Smooth muscle cell (in vitro differentiated cells): ENCODE measurements around the gene EXOC4. TPM values are rescaled to one million over a fixed set of nuclear protein-coding genes. Genes with fewer than 3 reads are reported as not detected.

Experiments
- DNase-seq: peaks from one replicate; lab custom pipeline; 2025; ENCODE audit not compliant: unreplicated experiment; lab: John Stamatoyannopoulos, UW
- H2AFZ ChIP-seq: fragments of 200-600 bp; sonication (generic); 2 replicates; pipeline ENCODE4 v1.6.0; 2016; ENCODE audit warnings: antibody characterized with exemption, low read depth, mild to moderate bottlenecking
- H3F3A ChIP-seq: fragments of 200-600 bp; sonication (generic); 2 replicates; pipeline ENCODE4 v1.6.0; 2017; ENCODE audit warnings: antibody characterized with exemption, low read depth
- H3K27ac ChIP-seq: fragments of 200-600 bp; sonication (generic); 2 replicates; pipeline ENCODE4 v1.5.1; 2016; ENCODE audit warnings: low read depth, mild to moderate bottlenecking
- H3K27me3 ChIP-seq: fragments of 200-600 bp; sonication (generic); 2 replicates; pipeline ENCODE4 v1.6.1; 2016; ENCODE audit warnings: low read depth, mild to moderate bottlenecking
- H3K36me3 ChIP-seq: fragments of 200-600 bp; sonication (generic); 2 replicates; pipeline ENCODE4 v1.5.1; 2016; ENCODE audit warnings: low read depth
- H3K4me1 ChIP-seq: fragments of 200-600 bp; sonication (generic); 2 replicates; pipeline ENCODE4 v1.5.1; 2016; ENCODE audit warnings: low read depth
- H3K4me2 ChIP-seq: fragments of 200-600 bp; sonication (generic); 2 replicates; pipeline ENCODE4 v1.6.0; 2016; ENCODE audit warnings: mild to moderate bottlenecking
- H3K4me3 ChIP-seq: fragments of 200-600 bp; sonication (generic); 2 replicates; pipeline ENCODE4 v1.5.1; 2016; ENCODE audit warnings: mild to moderate bottlenecking
- H3K79me2 ChIP-seq: fragments of 200-600 bp; sonication (generic); 2 replicates; pipeline ENCODE4 v1.6.0; 2016; ENCODE audit warnings: low read depth, mild to moderate bottlenecking
- H3K9ac ChIP-seq: fragments of 200-600 bp; sonication (generic); 2 replicates; pipeline ENCODE4 v1.6.0; 2016; ENCODE audit warnings: low read depth
- H3K9me3 ChIP-seq: fragments of 200-600 bp; sonication (generic); replicated peaks from 2 replicates; pipeline ENCODE4 v1.5.1; 2016; ENCODE audit warnings: low read depth
- H4K20me1 ChIP-seq: fragments of 200-600 bp; sonication (generic); 2 replicates; pipeline ENCODE4 v1.6.0; 2016; ENCODE audit warnings: low read depth
- CTCF ChIP-seq: fragments of 200-600 bp; sonication (generic); IDR thresholded peaks from 2 replicates; pipeline ENCODE4 v1.5.1; 2017; ENCODE audit warnings: borderline replicate concordance, mild to moderate bottlenecking, antibody characterized with exemption; ENCODE audit not compliant: insufficient read depth, poor library complexity, severe bottlenecking
- WGBS: methylation state at CpG from one replicate; pipeline ENCODE4 v1.1.7; 2016; ENCODE audit warnings: low lambda C conversion rate; 5-methylcytosine and 5-hydroxymethylcytosine counted together
- polyA plus RNA-seq: library from polyadenylated mRNA; unstranded; fragments of >200 nt; fragmentation: Nextera tagmentation; extraction: Ambion mirVana; gene quantifications from 2 replicates; pipeline ENCODE4 v1.2.1, GENCODE V29; 2016
- total RNA-seq: library from RNA; depleted of rRNA; stranded (reverse); fragments of >200 nt; gene quantifications from 2 replicates; pipeline ENCODE4 v1.2.3, GENCODE V29; 2014

Gene EXOC4
- total and polyA plus RNA-seq, 2 experiments from 2014 or later, result 21.5 to 47.1 TPM

- Histone ChIP-seq H3K4me1 (no peaks in the 10 kb centered on the region), H3K9me3 (no peaks in the 10 kb centered on the region), H3F3A (no peaks in the 10 kb centered on the region), H2AFZ (no peak overlapping the region), H3K4me3 (no peak overlapping the region), H4K20me1 (no peaks in the 10 kb centered on the region), H3K9ac (no peak overlapping the region), H3K4me2 (no peak overlapping the region), H3K79me2 (no peaks in the 10 kb centered on the region), H3K27me3 (no peaks in the 10 kb centered on the region), H3K27ac (no peak overlapping the region), H3K36me3 (no peaks in the 10 kb centered on the region)
- no peak for TF ChIP-seq CTCF
- DNase-seq, result no peak
- WGBS, result 92% methylated on average over 6 of the region's 6 CpGs
Measured at GRCh38 chr7:133830081-133830480, 577.2 kb downstream of the EXOC4 start.

GRCh38 chr7:133836666-133837065 lies 583.8 kb downstream of the EXOC4 start:
- H3K27me3 ChIP-seq, result no peaks in the 10 kb centered on the region
- no peaks in the 10 kb centered on the region for H3F3A ChIP-seq
- no peak overlapping the region for H3K4me3 ChIP-seq
- H3K79me2 ChIP-seq, result no peaks in the 10 kb centered on the region
- no peaks in the 10 kb centered on the region for H4K20me1 ChIP-seq
- no peak overlapping the region for H3K27ac ChIP-seq
- no peaks in the 10 kb centered on the region for H3K4me1 ChIP-seq
- DNase-seq, result no peak
- no peak overlapping the region for H3K9ac ChIP-seq
- H3K9me3 ChIP-seq, result no peaks in the 10 kb centered on the region
- no peak overlapping the region for H2AFZ ChIP-seq
- no peaks in the 10 kb centered on the region for H3K36me3 ChIP-seq
- no peak overlapping the region for H3K4me2 ChIP-seq
- no peak for TF ChIP-seq CTCF
- 88% methylated on average over 3 of the region's 3 CpGs for WGBS

- H3K27me3 ChIP-seq, result no peaks in the 10 kb centered on the region
- H3F3A ChIP-seq, result no peaks in the 10 kb centered on the region
- no peak for DNase-seq
- H4K20me1 ChIP-seq, result no peaks in the 10 kb centered on the region
- H3K4me1 ChIP-seq, result no peaks in the 10 kb centered on the region
- H3K4me2 ChIP-seq, result no peak overlapping the region
- H3K4me3 ChIP-seq, result no peak overlapping the region
- no peaks in the 10 kb centered on the region for H3K79me2 ChIP-seq
- no peak overlapping the region for H2AFZ ChIP-seq
- no peak overlapping the region for H3K27ac ChIP-seq
- H3K36me3 ChIP-seq, result no peaks in the 10 kb centered on the region
- no peaks in the 10 kb centered on the region for H3K9me3 ChIP-seq
- H3K9ac ChIP-seq, result no peak overlapping the region
- TF ChIP-seq CTCF, result no peak
Measured at GRCh38 chr7:133837224-133837623, 584.3 kb downstream of the EXOC4 start.

DNA sequence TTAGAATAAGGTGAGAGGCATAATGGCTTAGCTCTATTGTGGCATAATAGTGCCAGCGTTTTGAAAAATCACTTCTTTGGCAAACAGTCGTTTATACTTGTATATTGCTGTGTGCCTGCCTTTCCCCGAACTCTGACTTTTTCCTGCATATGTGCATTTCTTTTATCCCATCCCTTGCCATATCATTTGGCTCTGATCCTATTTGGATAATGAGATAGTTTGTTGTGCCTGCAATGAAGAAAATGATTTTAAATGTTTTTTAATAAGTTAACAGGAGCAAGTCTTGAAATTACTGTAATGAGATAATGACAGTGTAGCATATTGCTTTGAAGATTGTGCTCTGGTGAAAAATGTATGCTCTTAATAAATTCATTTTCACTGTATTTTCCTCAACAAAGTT lies 586.2 kb downstream of the EXOC4 start:
- 94% methylated on average over 3 of the region's 3 CpGs for WGBS
- H3K36me3 ChIP-seq, result no peaks in the 10 kb centered on the region
- TF ChIP-seq CTCF, result no peak
- no peak overlapping the region for H3K4me3 ChIP-seq
- no peaks in the 10 kb centered on the region for H3F3A ChIP-seq
- H4K20me1 ChIP-seq, result no peaks in the 10 kb centered on the region
- no peak overlapping the region for H3K9ac ChIP-seq
- no peak overlapping the region for H3K4me2 ChIP-seq
- no peaks in the 10 kb centered on the region for H3K79me2 ChIP-seq
- H3K27ac ChIP-seq, result no peak overlapping the region
- no peak for DNase-seq
- H2AFZ ChIP-seq, result no peak overlapping the region
- H3K27me3 ChIP-seq, result no peaks in the 10 kb centered on the region
- H3K4me1 ChIP-seq, result no peaks in the 10 kb centered on the region
- H3K9me3 ChIP-seq, result no peaks in the 10 kb centered on the region
